ENCODE data around the gene RABGAP1.

DNA sequence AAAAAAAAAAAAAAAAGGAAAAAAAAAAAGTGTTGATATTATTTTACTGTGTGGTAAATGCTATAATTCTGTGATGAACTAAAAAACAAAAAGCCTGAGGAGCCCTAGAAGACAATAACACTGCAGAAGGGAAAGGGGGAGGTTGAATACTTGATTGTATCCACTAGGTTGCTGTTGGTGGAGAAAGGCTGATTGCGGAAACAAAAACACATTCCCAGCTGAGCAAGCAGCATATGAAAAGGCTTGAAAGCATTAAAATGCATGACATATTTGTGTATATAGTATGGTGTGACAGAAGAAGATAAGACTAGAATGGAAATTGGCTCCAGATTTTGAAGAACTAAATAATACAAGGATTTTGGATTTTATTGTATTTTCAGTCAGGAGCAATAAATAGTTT, 8.9 kb downstream of the RABGAP1 start:
- TF ChIP-seq, protein P1, sequence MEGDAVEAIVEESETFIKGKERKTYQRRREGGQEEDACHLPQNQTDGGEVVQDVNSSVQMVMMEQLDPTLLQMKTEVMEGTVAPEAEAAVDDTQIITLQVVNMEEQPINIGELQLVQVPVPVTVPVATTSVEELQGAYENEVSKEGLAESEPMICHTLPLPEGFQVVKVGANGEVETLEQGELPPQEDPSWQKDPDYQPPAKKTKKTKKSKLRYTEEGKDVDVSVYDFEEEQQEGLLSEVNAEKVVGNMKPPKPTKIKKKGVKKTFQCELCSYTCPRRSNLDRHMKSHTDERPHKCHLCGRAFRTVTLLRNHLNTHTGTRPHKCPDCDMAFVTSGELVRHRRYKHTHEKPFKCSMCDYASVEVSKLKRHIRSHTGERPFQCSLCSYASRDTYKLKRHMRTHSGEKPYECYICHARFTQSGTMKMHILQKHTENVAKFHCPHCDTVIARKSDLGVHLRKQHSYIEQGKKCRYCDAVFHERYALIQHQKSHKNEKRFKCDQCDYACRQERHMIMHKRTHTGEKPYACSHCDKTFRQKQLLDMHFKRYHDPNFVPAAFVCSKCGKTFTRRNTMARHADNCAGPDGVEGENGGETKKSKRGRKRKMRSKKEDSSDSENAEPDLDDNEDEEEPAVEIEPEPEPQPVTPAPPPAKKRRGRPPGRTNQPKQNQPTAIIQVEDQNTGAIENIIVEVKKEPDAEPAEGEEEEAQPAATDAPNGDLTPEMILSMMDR (conservative IDR thresholded peaks at IDR 0.05 in 1 of 2, IDR thresholded peaks at IDR 0.05 in 1 of 2; ENCODE audit: extremely low read depth in 1 of 2, insufficient read depth in 1 of 2, low read depth in 1 of 2, low read length in 2 of 2): no peak
- no peak for TF ChIP-seq EZH2 (IDR thresholded peaks at IDR 0.05; ENCODE audit: borderline replicate concordance, low read length)
